GM23338 (cell line): Measurements from ENCODE around the gene LCE1B.

Experiments
- CREB1 ChIP-seq: fragments of 250-450 bp; sonication (Bioruptor Pico); IDR thresholded peaks from 2 replicates; pipeline ENCODE4 v1.5.0; 2020; ENCODE audit warnings: low read depth, mild to moderate bottlenecking, moderate library complexity
- CTCF ChIP-seq, 2 experiments: fragments of 200-600 bp in 1 of 2; sonication (generic) in 1 of 2; conservative IDR thresholded peaks; 2 replicates each; pipeline versions ENCODE4 v1.5.1 to v1.6.1; 2016 to 2017; ENCODE audit warnings: antibody characterized with exemption in 2 of 2, low read depth in 2 of 2, mild to moderate bottlenecking in 2 of 2, moderate library complexity in 1 of 2
- EZH2 ChIP-seq: fragments of 200-600 bp; sonication (generic); IDR thresholded peaks from one replicate; pipeline ENCODE4 v1.8.0; 2017; ENCODE audit warnings: antibody characterized with exemption, mild to moderate bottlenecking, low read depth; ENCODE audit not compliant: unreplicated experiment
- JUNB ChIP-seq: IDR thresholded peaks from one replicate; pipeline ENCODE4 v1.6.1; 2016; ENCODE audit warnings: antibody characterized with exemption; ENCODE audit not compliant: unreplicated experiment
- POLR2AphosphoS5 ChIP-seq: IDR thresholded peaks from 2 replicates; pipeline ENCODE4 v1.6.1; 2016; ENCODE audit warnings: antibody characterized with exemption, low read depth

- no peak for TF ChIP-seq CTCF (conservative IDR thresholded peaks at IDR 0.05; ENCODE audit: low read depth in 2 of 2)
- no peak for TF ChIP-seq CREB1
- TF ChIP-seq EZH2, result no peak
- no peak for TF ChIP-seq JUNB
- no peak for TF ChIP-seq POLR2AphosphoS5
These were observed 46.3 kb downstream of the LCE1B start for GRCh38 chr1:152858062-152858461.
